ENCODE data around the gene SUCLA2. TPM values are rescaled to one million over a fixed set of nuclear protein-coding genes. Genes with fewer than 3 reads are reported as not detected.
"Not testable (repeated sequence)": the region's sequence is repeated elsewhere in the genome, so short reads cannot be mapped to it uniquely, and the experiment has no call there.

The SUCLA2 gene
- total and polyA plus RNA-seq, 2 donors (not counting 3 experiments of a cell fraction or from before 2014, with no cell fraction given) = 13.6 to 37.0 TPM

DNA sequence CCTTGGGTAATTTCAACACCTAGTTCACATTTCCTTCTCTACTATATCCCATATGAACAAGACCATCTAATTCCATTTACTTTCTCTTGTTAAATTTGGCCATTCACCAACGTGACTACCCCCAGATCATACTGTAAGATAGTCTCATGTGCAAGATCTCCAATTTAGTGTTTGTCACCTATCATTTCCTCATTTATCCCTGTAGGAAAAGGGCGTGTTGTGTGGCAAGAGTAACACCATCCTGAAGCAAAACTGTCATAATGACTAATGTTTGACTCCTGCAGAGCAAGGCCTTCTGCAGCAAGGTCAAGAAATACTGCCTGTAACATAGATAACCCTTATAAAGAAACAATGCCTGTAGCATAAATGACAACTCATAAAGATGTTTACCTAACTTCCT, 51.3 kb downstream of the SUCLA2 start:
- H4K20me1 ChIP-seq (replicated peaks; ENCODE audit: control insufficient read depth, extremely low read depth, insufficient read depth, low read length) = no peaks in the 10 kb centered on the region
- H3K27ac ChIP-seq (ENCODE audit: insufficient read depth, low read depth, low read length) = no peak overlapping the region
- H3K4me2 ChIP-seq (ENCODE audit: insufficient read depth, low read length) = no peak overlapping the region
- TF ChIP-seq JUN (IDR thresholded peaks at IDR 0.05; ENCODE audit: borderline replicate concordance, insufficient read depth, insufficient read length, low read depth) = no peak
- TF ChIP-seq, protein P1, sequence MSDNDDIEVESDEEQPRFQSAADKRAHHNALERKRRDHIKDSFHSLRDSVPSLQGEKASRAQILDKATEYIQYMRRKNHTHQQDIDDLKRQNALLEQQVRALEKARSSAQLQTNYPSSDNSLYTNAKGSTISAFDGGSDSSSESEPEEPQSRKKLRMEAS (IDR thresholded peaks at IDR 0.05; ENCODE audit: insufficient read depth, insufficient read length) = no peak
- no peak overlapping the region for H2AFZ ChIP-seq (ENCODE audit: low read depth, low read length)
- no peaks in the 10 kb centered on the region for H3K9me3 ChIP-seq (replicated peaks; ENCODE audit: control insufficient read depth, insufficient read depth, low read length)
- dilution Hi-C loops (cut with MboI; ENCODE audit: extremely low pct_ligation_motif_present, low sequenced_read_pairs) = no loop called here
- no peaks in the 10 kb centered on the region for H3K27me3 ChIP-seq (ENCODE audit: control insufficient read depth in 2 of 2, insufficient read depth in 2 of 2, low read length in 2 of 2)
- no peak for DNase-seq (ENCODE audit: low read depth, low spot score)
- intact Hi-C loops (cut with micrococcal nuclease) = no loop called here
- ChIA-PET POLR2A (no interaction called here), CTCF (no interaction called here)
- peaks cover 2 to 4% of the 10 kb centered on the region in 2 experiments for H3K36me3 ChIP-seq (ENCODE audit: control insufficient read depth in 2 of 2, extremely low read depth in 1 of 2, insufficient read depth in 2 of 2, low read length in 2 of 2)
- H3K79me2 ChIP-seq (ENCODE audit: control insufficient read depth, insufficient read depth, low read length) = no peaks in the 10 kb centered on the region
- BruUV-seq (replicated peaks) = no TSS peak
- H3K4me3 ChIP-seq (replicated peaks in 1 of 3; ENCODE audit: insufficient read depth in 1 of 3, low read depth in 1 of 3, low read length in 3 of 3) = no peak overlapping the region
- H3K9ac ChIP-seq (replicated peaks; ENCODE audit: extremely low read depth, insufficient read depth, low read length) = no peak overlapping the region
- no peaks in the 10 kb centered on the region for H3K9me1 ChIP-seq (replicated peaks; ENCODE audit: control insufficient read depth, extremely low read depth, insufficient read depth, low read length)
- no peak for FAIRE-seq
- no peaks in the 10 kb centered on the region for H3K4me1 ChIP-seq (ENCODE audit: control insufficient read depth, extremely low read depth, insufficient read depth, low read length)

DNA sequence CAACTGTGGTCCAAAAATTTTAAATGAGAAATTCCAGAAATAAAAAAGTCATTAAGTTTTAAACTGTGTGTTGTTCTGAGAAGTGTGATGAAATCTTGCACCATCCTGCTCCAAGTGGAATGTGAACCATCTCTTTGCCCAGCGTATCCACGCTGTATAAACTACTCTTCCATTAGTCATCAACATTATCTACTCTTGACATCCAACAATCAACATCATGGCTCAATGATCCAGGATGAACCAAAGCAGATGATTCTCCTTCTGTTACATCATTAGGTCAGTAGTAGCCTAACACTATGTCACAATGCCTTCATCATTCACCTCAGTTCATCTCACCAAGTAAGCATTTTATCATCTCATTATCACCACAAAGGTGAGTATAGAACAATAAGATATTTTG, 55.3 kb downstream of the SUCLA2 start:
- Histone ChIP-seq H2AFZ (ENCODE audit: low read depth, low read length) (no peak overlapping the region), H3K27me3 (ENCODE audit: control insufficient read depth in 2 of 2, insufficient read depth in 2 of 2, low read length in 2 of 2) (no peaks in the 10 kb centered on the region), H3K9ac (replicated peaks; ENCODE audit: extremely low read depth, insufficient read depth, low read length) (no peak overlapping the region), H3K9me3 (replicated peaks; ENCODE audit: control insufficient read depth, insufficient read depth, low read length) (no peaks in the 10 kb centered on the region), H3K79me2 (ENCODE audit: control insufficient read depth, insufficient read depth, low read length) (no peaks in the 10 kb centered on the region), H3K9me1 (replicated peaks; ENCODE audit: control insufficient read depth, extremely low read depth, insufficient read depth, low read length) (no peaks in the 10 kb centered on the region), H3K27ac (ENCODE audit: insufficient read depth, low read depth, low read length) (no peak overlapping the region), H4K20me1 (replicated peaks; ENCODE audit: control insufficient read depth, extremely low read depth, insufficient read depth, low read length) (no peaks in the 10 kb centered on the region), H3K4me2 (ENCODE audit: insufficient read depth, low read length) (no peak overlapping the region), H3K36me3 (ENCODE audit: control insufficient read depth in 2 of 2, extremely low read depth in 1 of 2, insufficient read depth in 2 of 2, low read length in 2 of 2) (peaks cover 4% of the 10 kb centered on the region in 2 experiments), H3K4me1 (ENCODE audit: control insufficient read depth, extremely low read depth, insufficient read depth, low read length) (no peaks in the 10 kb centered on the region), H3K4me3 (replicated peaks in 1 of 3; ENCODE audit: insufficient read depth in 1 of 3, low read depth in 1 of 3, low read length in 3 of 3) (no peak overlapping the region)
- DNase-seq (ENCODE audit: low read depth, low spot score) (no peak), FAIRE-seq (no peak)
- intact Hi-C loops (cut with micrococcal nuclease) (no loop called here), dilution Hi-C loops (cut with MboI; ENCODE audit: extremely low pct_ligation_motif_present, low sequenced_read_pairs) (no loop called here)
- ChIA-PET POLR2A (no interaction called here), CTCF (interaction anchor here (0.6 kb wide), 1 partner anchor 34 kb away, joined by 3 read pairs; no protein-coding TSS in a partner anchor)
- no peak for TF ChIP-seq POLR2A (IDR thresholded peaks at IDR 0.05; ENCODE audit: low read depth, low read length)
- no TSS peak for BruUV-seq (replicated peaks)

DNA sequence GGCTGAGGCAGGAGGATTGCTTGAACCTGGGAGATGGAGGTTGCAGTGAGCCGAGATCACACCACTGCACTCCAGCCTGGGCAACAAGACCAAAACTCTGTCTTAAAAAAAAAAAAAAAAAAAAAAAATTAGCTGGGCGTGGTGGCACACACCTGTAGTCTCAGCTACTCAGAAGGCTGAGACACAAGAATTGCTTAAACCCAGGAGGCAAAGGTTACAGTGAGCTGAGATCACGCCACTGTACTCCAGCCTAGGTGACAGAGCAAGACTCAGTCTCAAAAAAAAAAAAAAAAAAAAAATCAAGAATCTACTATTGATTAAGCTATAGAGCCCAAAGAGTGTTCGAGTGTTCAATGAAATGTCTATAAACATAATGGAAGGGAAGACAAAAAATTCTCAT, 55.9 kb downstream of the SUCLA2 start:
- H3K36me3 ChIP-seq (ENCODE audit: control insufficient read depth in 2 of 2, extremely low read depth in 1 of 2, insufficient read depth in 2 of 2, low read length in 2 of 2); DNase-seq (ENCODE audit: low read depth, low spot score); H3K79me2 ChIP-seq (ENCODE audit: control insufficient read depth, insufficient read depth, low read length); BruUV-seq (replicated peaks); H3K27me3 ChIP-seq (ENCODE audit: control insufficient read depth in 2 of 2, insufficient read depth in 2 of 2, low read length in 2 of 2); H2AFZ ChIP-seq (ENCODE audit: low read depth, low read length); H3K4me2 ChIP-seq (ENCODE audit: insufficient read depth, low read length); H3K27ac ChIP-seq (ENCODE audit: insufficient read depth, low read depth, low read length); intact Hi-C loops (cut with micrococcal nuclease); POLR2A ChIA-PET; H3K9me1 ChIP-seq (replicated peaks; ENCODE audit: control insufficient read depth, extremely low read depth, insufficient read depth, low read length); H3K4me3 ChIP-seq (replicated peaks in 1 of 3; ENCODE audit: insufficient read depth in 1 of 3, low read depth in 1 of 3, low read length in 3 of 3); FAIRE-seq; H4K20me1 ChIP-seq (replicated peaks; ENCODE audit: control insufficient read depth, extremely low read depth, insufficient read depth, low read length); H3K9me3 ChIP-seq (replicated peaks; ENCODE audit: control insufficient read depth, insufficient read depth, low read length); H3K9ac ChIP-seq (replicated peaks; ENCODE audit: extremely low read depth, insufficient read depth, low read length); dilution Hi-C loops (cut with MboI; ENCODE audit: extremely low pct_ligation_motif_present, low sequenced_read_pairs); H3K4me1 ChIP-seq (ENCODE audit: control insufficient read depth, extremely low read depth, insufficient read depth, low read length): not testable (repeated sequence)
- CTCF ChIA-PET = interaction anchor here (0.6 to 1.3 kb wide), 2 partner anchors 34 to 93 kb away, joined by 3 read pairs; no protein-coding TSS in a partner anchor

All from endothelial cell of umbilical vein (primary cell).